H54 (cell line): ENCODE measurements around the gene PGBD5.
"Not testable (repeated sequence)": the region's sequence is repeated elsewhere in the genome, so short reads cannot be mapped to it uniquely, and the experiment has no call there.

Experiments
- DNase-seq: peaks from one replicate; pipeline ENCODE4 v3.0.0; 2011; ENCODE audit warnings: low spot score, mixed read lengths; ENCODE audit not compliant: insufficient read length
- FAIRE-seq: peaks from 3 replicates; lab custom pipeline; 2011; peaks lifted over from hg19 to GRCh38; lab: Jason Lieb, UNC
- POLR2A ChIP-seq: IDR thresholded peaks from 2 replicates; pipeline ENCODE4 v1.6.1; 2011; ENCODE audit warnings: low read depth, mild to moderate bottlenecking, low read length

PGBD5 gene, protein sequence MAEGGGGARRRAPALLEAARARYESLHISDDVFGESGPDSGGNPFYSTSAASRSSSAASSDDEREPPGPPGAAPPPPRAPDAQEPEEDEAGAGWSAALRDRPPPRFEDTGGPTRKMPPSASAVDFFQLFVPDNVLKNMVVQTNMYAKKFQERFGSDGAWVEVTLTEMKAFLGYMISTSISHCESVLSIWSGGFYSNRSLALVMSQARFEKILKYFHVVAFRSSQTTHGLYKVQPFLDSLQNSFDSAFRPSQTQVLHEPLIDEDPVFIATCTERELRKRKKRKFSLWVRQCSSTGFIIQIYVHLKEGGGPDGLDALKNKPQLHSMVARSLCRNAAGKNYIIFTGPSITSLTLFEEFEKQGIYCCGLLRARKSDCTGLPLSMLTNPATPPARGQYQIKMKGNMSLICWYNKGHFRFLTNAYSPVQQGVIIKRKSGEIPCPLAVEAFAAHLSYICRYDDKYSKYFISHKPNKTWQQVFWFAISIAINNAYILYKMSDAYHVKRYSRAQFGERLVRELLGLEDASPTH

DNA sequence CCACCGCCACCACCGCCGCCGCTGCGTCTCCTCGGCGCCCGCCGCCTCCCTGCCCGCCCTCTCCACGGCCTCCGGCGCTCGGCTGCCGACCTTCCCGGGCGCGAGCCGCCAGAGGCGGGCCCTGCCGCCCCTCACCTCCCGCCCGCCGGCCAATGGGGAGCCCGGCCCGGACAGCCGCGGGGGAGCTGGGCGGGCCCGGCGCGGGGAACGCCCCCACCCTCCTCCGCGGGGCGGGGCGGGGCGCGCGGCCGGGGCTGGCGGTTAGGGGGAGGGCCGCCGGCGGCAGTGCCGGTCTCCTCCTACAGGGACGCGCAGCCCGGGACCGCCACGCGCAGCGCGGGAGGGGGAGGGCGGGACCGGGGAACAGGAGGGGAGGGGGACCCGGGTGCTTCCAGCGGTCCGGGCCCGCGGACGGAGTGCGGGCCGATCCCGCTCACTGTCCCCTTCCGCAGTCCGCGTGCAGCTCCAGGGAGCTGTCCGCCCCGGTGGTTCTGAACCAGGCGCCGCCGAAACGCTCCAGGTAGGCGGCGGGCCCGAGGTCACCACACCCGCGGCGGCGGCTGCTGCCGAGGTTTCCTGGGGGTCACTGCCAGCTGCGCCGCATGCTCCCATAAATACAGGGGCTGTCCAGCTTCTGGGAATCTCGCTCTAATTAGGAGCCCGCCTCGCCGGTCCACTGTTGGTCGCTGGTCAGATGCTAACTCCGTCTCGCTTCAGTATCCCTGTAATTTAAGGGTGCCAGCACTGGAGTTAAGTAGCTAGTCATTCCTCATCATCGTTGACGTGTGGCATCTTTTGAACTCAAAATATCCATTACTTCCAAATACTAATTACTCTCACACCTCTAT is at the start of gene PGBD5:
PGBD5 (minus strand) TSS at position 87 of the 848 bp plus-strand sequence. CDS start 404 bp downstream, outside the sequence.
- no peak for TF ChIP-seq POLR2A
- DNase-seq (peak; percentile 35), FAIRE-seq (no peak)

DNA sequence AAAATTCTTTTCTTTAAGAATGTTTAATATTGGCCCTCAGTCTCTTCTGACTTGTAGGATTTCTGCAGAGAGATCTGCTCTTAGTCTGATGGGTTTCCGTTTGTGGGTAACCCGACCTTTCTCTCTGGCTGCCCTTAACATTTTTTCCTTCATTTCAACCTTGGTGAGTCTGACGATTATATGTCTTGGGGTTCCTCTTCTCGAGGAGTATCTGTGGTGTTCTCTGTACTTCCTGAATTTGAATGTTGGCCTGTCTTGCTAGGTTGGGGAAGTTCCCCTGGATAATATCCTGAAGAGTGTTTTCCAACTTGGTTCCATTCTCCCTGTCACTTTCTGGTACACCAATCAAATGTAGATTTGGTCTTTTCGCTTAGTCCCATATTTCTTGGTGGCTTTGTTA is 48.8 kb upstream of the PGBD5 start:
- not testable (repeated sequence) for FAIRE-seq, DNase-seq

DNA sequence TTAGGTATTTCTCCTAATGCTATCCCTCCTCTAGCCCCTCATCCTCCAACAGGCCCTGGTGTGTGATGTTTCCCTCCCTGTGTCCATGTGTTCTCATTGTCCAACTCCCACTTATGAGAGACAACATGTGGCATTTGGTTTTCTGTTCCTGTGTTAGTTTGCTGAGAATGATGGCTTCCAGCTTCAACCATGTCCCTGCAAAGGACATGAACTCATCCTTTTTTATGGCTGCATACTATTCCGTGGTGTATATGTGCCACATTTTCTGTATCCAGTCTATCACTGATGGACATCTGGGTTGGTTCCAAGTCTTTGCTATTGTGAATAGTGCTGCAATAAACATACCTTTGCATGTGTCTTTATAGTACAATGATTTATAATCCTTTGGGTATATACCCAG is 44.6 kb upstream of the PGBD5 start:
- DNase-seq, FAIRE-seq: not testable (repeated sequence)

DNA sequence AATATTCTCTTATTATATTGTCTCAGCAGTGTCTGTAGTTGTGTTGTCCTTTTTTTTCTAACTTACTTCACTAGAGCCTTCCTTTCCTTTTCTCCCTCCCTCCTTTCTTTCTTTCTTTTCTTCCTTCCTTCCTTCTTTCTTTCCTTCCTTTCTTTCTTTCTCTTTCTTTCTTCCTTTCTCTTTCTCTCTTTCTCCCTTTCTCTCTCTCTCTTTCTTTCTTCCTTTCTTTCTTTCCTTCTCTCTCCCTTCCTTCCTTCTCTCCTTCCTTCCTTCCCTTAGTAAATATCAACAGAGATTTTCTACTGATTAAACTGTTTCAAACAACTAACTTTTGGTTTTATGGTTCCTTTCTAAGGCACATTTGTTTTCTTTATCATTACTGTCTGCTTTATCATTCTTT is 43.1 kb upstream of the PGBD5 start:
- no peak for TF ChIP-seq POLR2A
- DNase-seq (no peak), FAIRE-seq (no peak)

- TF ChIP-seq POLR2A = no peak
- FAIRE-seq (no peak), DNase-seq (no peak)
Measured at GRCh38 chr1:230465691-230466090, 39.6 kb upstream of the PGBD5 start.

- FAIRE-seq = no peak
- TF ChIP-seq POLR2A = no peak
- no peak for DNase-seq
Measured at GRCh38 chr1:230464671-230465070, 38.5 kb upstream of the PGBD5 start.

DNA sequence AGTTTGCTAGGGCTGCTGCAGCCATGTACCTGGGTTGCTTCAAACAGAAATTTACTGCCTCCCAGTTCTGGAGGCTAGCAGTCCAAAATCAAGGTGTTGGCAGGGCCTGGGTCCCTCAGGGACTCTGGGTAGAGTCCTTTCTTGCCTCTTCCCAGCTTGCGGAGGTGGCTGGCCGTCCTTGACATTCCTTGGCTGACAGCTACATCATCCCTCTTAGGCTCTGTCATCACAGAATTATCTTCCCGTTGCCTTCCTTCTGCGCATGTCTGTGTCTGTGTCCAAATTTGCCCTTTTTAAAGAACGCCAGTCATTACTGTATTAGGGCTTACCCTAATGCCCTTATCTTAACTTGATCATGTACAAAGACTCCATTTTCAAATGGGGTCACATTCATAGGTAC is 37.6 kb upstream of the PGBD5 start:
- no peak for TF ChIP-seq POLR2A
- FAIRE-seq (no peak), DNase-seq (no peak)

DNA sequence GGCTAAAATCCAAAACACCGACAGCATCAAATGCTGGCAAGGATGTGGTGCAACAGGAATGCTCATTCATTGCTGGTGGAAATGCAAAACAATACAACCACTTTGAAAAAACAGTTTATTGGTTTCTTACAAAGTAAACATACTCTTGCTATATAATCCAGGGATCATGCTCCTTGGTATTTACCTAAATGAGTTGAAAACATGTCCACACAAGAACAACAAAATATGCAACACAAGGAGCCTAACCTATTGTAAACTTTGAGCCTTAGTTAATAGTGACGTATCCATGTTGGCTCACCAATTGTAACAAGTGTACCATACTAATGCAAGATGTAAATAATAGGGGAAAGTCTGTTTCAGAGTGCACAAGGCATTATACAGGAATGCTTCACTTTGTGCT is 37.2 kb upstream of the PGBD5 start:
- DNase-seq = no peak
- TF ChIP-seq POLR2A = no peak

DNA sequence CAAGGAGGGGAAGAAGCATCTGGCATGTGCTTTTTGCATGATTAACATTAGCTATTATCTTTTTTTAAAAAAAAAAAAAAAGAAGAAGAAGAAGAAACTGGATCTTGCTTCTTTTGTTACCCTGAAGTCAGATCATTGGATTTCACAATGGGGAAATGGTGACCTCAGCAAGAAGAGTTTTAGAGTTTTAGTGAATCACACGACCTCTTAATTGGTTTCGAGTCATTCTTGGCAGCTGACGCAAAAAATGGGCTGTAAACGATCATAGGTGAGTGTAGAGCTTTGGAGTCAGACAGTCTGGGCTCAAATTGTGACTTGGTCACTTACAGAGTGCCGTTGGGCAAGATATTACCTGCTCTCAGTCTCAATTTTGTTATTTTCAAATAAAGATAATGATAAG is 33.3 kb upstream of the PGBD5 start:
- TF ChIP-seq POLR2A = no peak
- FAIRE-seq = no peak
- DNase-seq = no peak

More for the DNA sequence above, 37.2 kb upstream of the PGBD5 start:
- no peak for FAIRE-seq

DNA sequence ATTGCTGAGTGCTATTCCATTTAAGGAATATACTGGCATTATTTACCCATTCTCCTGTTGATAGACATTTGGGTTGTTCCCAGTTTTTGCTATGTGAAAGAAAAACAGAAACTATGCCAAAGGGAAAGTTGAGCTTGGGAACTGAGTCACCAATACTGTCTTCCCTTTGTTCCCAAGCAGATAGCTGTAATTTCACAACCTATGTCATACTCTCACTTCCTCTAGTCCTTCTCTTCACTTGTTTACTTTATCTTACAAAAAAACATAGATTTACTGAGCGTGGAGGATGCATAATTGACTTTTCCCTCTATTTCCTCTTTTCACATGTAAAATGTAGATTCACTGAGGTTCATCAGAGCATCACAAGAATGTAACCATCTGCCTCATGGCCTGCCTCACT is 32.4 kb upstream of the PGBD5 start:
- no peak for DNase-seq
- no peak for FAIRE-seq
- TF ChIP-seq POLR2A = no peak

- FAIRE-seq = no peak
- TF ChIP-seq POLR2A = no peak
- no peak for DNase-seq
Measured at GRCh38 chr1:230456478-230456877, 30.3 kb upstream of the PGBD5 start.

- TF ChIP-seq POLR2A = no peak
- FAIRE-seq = no peak
- no peak for DNase-seq
Measured at GRCh38 chr1:230455291-230455690, 29.2 kb upstream of the PGBD5 start.

DNA sequence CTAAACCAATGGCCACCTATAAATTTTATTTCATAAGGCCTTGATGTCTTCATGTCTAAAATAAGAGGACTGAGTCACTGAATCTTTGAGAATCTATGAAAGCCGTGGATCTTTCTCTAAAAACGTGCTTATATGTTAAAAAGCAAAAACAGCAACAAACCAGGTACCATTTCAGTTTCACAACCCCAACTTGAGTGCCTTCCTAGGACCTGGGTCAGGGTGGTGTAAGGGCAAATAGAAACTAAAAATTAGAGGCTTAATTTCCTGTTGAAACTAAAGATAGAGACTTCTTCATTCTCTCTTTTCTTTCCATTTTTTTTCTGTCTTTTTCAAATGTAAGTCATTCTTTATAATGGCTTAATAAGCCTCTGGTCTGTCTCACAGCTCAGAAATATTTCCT is 27.2 kb upstream of the PGBD5 start:
- FAIRE-seq (no peak), DNase-seq (no peak)
- no peak for TF ChIP-seq POLR2A
